Measurements from ENCODE around the gene C14orf180.

Gene C14orf180

DNA sequence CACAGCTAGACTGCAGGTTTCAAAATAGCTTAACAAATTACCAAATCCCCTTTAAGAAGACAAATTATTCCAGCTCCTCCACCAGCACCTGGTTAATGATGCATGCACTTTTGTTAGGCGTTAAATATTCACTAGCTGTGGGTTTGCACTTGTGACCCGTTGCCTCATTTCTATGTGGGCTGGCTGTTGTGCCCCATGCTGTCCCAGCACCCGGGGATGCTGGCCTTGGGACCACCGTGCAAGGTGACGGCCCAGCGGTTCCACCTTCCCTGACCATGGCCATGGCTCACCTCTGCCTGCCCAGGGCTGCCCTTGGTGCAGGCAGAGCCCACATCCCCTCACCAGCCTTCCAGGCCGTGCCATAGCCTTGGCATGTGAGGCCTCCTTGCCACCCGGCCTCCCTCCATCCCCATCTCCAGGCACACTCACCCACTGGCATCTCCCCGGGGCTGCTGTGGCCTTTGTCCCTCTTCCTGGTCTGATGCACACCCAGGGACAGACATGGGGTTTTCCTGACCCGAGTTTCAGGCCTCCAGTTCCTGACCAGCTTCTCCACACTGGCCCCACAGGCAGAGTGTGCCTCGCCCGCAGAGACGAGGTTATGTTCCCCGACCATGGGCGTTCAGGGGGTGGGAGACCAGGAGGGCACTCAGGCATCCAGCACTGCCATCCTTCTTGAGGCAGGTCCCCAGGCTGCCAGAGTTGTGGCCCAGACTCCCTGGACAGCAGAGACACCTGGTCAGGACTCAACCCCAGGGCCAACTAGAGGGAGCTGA is 20.3 kb upstream of the C14orf180 start:
- TF ChIP-seq, protein P1, sequence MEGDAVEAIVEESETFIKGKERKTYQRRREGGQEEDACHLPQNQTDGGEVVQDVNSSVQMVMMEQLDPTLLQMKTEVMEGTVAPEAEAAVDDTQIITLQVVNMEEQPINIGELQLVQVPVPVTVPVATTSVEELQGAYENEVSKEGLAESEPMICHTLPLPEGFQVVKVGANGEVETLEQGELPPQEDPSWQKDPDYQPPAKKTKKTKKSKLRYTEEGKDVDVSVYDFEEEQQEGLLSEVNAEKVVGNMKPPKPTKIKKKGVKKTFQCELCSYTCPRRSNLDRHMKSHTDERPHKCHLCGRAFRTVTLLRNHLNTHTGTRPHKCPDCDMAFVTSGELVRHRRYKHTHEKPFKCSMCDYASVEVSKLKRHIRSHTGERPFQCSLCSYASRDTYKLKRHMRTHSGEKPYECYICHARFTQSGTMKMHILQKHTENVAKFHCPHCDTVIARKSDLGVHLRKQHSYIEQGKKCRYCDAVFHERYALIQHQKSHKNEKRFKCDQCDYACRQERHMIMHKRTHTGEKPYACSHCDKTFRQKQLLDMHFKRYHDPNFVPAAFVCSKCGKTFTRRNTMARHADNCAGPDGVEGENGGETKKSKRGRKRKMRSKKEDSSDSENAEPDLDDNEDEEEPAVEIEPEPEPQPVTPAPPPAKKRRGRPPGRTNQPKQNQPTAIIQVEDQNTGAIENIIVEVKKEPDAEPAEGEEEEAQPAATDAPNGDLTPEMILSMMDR (IDR thresholded peaks at IDR 0.05; ENCODE audit: low read depth, low read length) = no peak
- no peak for DNase-seq (ENCODE audit: low read depth in 2 of 2)
- no peak overlapping the region for H3K4me3 ChIP-seq (replicated peaks in 1 of 2; ENCODE audit: low read depth in 2 of 2, low read length in 2 of 2)

DNA sequence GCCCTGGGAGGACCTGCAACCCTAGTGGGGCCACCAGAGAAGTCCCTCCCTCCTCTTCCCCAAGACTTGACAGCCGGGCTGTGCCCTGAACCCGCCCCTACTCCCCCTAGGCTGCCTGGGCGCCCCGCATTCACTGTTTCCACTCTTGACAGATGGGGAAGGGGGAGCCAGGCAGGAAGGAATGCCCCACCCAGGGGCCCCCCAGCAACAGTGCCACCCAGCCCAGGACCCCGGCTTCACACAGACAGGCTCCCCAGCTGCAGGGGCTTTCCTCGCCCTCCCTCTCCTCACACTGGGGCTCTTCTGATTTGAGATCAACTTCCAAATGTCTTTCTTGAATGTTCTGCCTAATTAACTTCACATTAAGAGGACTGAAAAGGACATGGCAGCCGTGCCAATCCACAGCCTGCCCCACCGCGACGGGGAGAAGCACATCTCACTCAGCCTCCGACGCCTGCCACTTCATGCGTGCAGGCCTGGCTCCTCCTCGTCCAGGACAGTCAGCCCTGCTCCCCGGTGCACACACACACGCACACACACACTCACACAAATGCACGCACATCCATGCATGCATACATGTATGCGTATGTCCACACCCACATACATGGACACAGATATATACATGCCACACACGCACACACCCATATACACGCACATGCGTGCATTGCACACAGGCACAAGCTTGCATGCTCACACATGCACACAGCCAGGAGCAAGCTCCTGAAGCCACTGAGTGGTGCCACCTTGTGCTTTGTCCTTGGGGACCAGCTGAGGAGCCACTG is 19.6 kb upstream of the C14orf180 start:
- no peak overlapping the region for H3K4me3 ChIP-seq (replicated peaks in 1 of 2; ENCODE audit: low read depth in 2 of 2, low read length in 2 of 2)
- no peak for DNase-seq (ENCODE audit: low read depth in 2 of 2)
- TF ChIP-seq, protein P1 (IDR thresholded peaks at IDR 0.05; ENCODE audit: low read depth, low read length) = no peak

DNA sequence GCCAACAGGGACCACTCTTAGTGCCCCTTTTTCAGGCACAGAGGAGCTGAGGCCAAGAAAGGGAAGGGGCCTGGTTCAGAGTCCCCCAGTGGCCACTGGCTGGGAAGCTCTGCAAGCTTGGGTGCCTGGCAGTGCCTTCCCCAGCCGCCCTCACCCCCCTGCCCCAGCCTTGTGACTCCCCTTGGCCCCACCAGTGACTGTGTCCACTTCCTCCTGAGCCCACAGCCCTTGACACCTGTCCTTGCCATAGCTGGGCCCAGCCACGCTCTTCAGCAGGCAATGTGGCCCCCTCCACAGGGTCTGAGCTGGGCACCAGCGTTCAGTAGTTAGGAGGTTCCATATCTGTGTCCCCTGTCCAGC is 19.0 kb upstream of the C14orf180 start:
- no peak overlapping the region for H3K4me3 ChIP-seq (replicated peaks in 1 of 2; ENCODE audit: low read depth in 2 of 2, low read length in 2 of 2)
- TF ChIP-seq, protein P1 (IDR thresholded peaks at IDR 0.05; ENCODE audit: low read depth, low read length) = no peak
- no peak for DNase-seq (ENCODE audit: low read depth in 2 of 2)

- TF ChIP-seq, protein P1 (IDR thresholded peaks at IDR 0.05; ENCODE audit: low read depth, low read length) = no peak
- DNase-seq (ENCODE audit: low read depth in 2 of 2) = no peak
Observed at GRCh38 chr14:104561124-104561557, 18.4 kb upstream of the C14orf180 start.

GRCh38 chr14:104561632-104562495 is 17.7 kb upstream of the C14orf180 start:
- H3K4me3 ChIP-seq (replicated peaks in 1 of 2; ENCODE audit: low read depth in 2 of 2, low read length in 2 of 2) = no peak overlapping the region
- DNase-seq (ENCODE audit: low read depth in 2 of 2) = no peak
- TF ChIP-seq, protein P1 (IDR thresholded peaks at IDR 0.05; ENCODE audit: low read depth, low read length) = no peak

More at GRCh38 chr14:104561124-104561557, 18.4 kb upstream of the C14orf180 start:
- no peak overlapping the region for H3K4me3 ChIP-seq (replicated peaks in 1 of 2; ENCODE audit: low read depth in 2 of 2, low read length in 2 of 2)

DNA sequence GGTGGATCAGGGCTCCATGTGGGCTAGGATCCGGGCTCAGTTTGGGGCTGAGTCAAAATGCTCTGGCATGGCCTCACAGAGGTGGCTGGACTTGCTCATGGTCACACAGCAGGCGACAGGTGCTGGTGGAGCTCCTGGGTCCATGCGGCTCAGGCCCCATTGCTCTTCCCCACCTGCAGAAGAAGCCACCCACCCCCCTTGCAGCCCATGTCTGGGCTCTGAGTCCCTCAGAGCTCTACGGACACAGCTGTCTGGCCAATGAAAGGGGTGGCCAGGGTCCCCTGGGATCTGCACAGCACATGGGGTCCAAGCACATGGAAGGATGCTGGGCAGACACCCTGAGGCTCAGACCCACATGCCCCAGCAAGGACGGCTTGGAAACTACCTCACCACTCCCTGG is 17.0 kb upstream of the C14orf180 start:
- no peak for DNase-seq (ENCODE audit: low read depth in 2 of 2)
- TF ChIP-seq, protein P1 (IDR thresholded peaks at IDR 0.05; ENCODE audit: low read depth, low read length) = no peak
- no peak overlapping the region for H3K4me3 ChIP-seq (replicated peaks in 1 of 2; ENCODE audit: low read depth in 2 of 2, low read length in 2 of 2)

Data from cardiac fibroblast (primary cell).